ENCODE data around the gene C1orf105.

DNA sequence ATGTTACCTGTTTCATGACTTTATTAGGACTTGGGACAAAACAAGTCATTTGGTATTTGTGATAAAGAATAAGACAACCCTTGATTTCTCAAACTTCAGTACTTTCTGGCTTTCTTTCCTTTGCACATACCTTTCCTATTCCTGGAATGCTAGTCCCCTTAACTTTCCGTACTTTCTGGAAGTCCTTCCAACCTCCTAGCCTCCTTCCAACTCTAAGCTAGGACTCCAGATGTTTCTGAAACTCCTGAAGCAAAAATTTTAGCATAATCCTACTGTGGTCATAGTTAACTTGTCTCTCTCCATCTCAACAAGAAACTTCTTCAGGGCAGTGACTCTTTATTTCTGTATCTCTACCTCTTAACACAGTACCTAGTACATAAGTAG lies 19.8 kb upstream of the C1orf105 start:
- TF ChIP-seq CTCF (IDR thresholded peaks at IDR 0.05 in 4 of 5, conservative IDR thresholded peaks at IDR 0.05 in 1 of 5), result no peak
- no peak for TF ChIP-seq POLR2A (IDR thresholded peaks at IDR 0.05)

Data from gastrocnemius medialis (tissue), 4 donors.